NCI-H2029 treated with DMSO at 0.1 percent for 48 hours (cell line): Measurements from ENCODE around the gene CKB.
"Not testable (repeated sequence)": the region's sequence is repeated elsewhere in the genome, so short reads cannot be mapped to it uniquely, and the experiment has no call there.

Source experiments
- DNase-seq: peaks from one replicate; lab custom pipeline; 2025; lab: John Stamatoyannopoulos, UW

The CKB gene

GRCh38 chr14:103512180-103512579, 10.4 kb downstream of the CKB start:
- DNase-seq: not testable (repeated sequence)

- DNase-seq: no peak
Measured at GRCh38 chr14:103510724-103511693, 11.6 kb downstream of the CKB start.

DNA sequence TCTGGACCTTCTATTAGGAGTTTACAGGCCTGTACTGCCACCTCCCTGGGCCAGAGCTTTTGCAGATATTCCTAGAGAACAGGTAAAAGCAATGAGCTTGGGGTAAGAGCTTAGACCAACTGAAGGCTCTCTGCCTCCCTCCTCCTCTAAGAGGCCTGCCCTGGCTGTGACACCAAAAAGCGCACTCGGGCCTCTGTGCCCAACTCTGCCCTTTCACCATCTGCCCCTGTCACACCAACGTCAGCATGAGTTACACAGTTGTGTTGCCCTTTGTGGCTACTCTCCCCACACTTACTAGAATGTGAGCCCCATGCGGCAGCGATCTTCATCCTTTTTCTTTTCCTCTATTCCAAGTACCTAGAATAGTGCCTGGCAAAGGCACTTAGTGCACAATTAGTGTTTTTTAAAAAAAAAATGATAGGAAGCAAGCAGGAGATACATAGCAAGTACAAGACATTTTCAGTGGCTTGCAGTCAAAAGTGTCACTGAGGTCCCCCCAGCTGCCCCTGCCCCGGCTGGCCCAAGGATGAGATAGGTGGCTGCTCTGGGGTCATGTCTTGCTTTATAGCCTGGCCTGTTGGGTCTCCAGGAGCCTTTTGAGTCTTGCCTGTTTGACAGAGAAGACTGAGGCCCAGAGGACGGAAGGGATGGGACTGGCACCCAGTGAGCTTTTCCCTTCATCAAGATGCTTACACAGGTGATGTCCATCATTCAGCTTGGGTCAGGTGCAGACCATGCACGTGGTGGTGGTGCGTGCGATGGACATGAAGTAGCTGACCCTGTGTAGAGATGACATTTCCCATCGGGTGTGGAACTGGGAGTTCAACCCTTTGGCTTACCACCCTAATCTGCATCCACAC, 12.5 kb downstream of the CKB start:
- DNase-seq: no peak

GRCh38 chr14:103508521-103509329, 13.9 kb downstream of the CKB start:
- no peak for DNase-seq

- DNase-seq: no peak
Measured at GRCh38 chr14:103507751-103508150, 14.9 kb downstream of the CKB start.

DNA sequence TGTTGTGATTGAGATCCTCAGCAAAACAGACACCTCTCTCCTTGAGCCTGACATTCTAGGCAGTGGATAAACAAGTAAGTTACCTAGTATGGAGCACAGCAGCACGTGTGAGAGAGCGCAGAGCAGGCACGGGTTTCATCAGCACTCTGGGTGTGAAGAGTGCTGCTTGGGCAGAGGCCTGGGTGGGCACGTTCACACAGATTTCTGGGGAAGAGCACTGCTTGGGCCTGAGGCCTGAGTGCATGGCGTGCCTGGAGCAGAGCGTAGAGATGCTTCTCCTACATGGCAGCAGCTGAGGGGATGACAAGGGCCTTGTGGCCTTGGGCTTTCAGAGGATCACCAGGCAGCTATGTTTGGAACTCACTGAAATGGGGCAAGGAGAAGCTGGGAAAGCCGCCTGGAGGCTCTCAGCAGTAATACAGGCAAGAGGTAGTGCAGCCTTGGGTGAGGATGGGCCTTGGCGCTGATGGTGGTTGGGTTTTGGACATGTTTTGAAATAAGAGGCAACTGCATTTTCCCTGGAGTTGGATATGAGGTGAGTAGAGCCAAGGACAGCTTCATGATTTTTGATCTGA, 17.6 kb downstream of the CKB start:
- DNase-seq: no peak

- no peak for DNase-seq
Measured at GRCh38 chr14:103503296-103503695, 19.3 kb downstream of the CKB start.

GRCh38 chr14:103502877-103503276, 19.8 kb downstream of the CKB start:
- DNase-seq: no peak

DNA sequence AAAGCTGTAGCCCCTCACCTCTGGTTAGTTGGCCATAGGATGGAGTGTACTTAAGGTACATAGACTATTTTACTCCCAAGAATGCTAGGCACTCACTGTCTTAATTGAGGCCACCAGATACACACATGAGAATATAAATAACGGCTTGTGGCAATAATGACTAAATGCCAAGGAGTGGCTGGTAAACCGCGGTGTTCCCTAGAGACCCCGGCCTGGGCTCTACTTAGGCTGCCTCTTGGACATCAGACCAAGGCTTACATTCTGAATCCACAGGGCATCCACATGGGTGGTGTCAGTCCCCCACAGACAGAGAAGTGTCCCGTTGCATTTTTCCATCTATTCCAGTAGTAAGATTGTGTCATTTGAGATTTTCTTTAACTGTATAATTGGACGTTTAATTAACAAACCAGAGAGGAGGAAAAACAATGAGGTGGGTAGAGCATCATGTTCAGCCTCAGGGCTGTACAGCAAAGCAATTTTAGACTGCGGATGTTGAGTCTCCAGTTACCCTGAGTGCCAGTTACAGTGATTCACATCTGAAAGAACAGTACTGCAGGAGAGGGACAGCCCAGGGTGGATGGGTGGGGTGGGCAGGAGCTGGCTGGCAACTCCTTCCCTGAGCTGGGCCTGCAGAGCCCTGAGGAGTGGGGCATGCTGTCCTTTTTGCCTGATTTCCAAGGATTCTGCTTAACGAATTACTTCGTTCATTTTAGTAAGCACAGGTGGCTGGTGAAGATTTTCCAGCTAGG, 20.5 kb downstream of the CKB start:
- DNase-seq: no peak

DNA sequence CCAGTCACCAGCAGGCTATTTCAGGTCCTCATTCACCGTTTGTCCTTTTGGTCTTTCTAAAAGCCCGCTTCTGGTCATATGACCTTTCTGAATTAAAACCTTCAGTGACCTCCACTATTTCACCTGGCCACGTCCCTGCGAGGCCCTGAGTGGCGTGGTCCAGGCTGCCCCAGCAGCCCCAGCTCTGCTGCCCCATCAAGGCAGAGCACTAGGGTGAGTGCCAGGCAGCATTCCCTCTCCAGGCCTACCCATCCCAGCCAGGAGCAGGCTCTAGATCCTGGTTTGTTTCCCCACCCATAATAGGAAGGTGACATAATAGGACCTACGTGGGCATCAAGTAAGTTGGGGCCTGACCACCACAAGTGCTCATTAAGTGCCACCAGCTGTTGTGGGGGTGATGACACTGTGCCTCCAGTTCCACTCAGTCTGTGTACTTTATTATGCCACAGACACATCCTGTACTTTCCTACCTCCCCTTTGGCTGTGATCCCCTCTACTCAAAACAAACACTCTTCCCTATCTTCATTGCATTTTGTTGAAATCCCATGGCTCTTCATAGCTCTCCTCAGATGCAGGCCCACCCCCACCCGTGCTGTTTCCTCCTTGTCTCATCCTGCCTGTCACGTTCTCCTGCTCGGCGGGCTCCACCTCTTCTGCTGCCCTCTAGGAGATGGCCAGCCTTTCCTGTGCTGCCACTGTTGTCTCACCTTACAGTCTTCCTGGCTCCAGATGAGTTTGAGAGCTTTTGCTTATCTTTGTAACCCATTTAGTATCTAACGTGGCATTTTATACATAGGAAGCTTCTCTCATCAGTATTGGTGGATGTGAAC, 21.4 kb downstream of the CKB start:
- DNase-seq: no peak

- peak; percentile 44 for DNase-seq
Measured at GRCh38 chr14:103500148-103500990, 22.3 kb downstream of the CKB start.

GRCh38 chr14:103499709-103500108, 22.9 kb downstream of the CKB start:
- no peak for DNase-seq

- DNase-seq: no peak
Measured at GRCh38 chr14:103496776-103497175, 25.9 kb downstream of the CKB start.

GRCh38 chr14:103495854-103496253, 26.8 kb downstream of the CKB start:
- no peak for DNase-seq

DNA sequence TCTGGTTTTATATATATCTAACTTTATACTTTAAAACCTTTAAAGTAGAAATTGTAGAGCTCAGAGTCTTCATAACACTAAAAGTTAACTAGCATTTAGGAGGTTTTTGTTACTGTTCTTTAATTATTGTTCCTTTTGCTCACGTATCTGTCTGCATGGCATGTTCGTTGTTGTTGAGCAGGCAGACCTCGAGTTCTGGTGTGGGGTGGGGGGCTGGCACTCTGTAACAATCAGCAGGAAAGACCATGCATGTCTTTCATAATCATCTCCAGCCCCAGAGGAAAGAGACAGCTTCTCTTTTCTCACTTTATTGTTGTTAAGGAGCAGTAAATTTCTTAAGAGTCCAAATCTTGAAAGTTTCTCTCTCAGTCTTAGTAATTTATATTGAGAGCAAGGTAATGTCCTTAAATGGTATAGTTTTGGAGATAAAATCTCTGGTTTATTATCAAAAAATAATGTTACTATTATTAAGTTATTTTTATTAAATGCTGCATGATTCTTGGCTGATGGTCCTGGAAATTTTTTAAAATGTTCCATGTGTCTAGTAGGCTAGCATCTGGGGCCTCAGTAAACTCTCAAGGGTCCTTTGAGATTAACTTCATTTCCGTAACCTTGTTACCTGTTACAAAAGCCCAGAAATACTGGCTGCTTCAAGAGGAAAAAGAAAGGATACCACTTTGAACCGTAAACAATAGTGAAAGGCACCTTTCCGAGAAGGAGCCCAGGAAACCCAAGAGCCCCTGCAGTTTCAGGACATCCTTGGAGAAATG, 30.3 kb downstream of the CKB start:
- DNase-seq: no peak

GRCh38 chr14:103491691-103492090, 30.9 kb downstream of the CKB start:
- DNase-seq: no peak

DNA sequence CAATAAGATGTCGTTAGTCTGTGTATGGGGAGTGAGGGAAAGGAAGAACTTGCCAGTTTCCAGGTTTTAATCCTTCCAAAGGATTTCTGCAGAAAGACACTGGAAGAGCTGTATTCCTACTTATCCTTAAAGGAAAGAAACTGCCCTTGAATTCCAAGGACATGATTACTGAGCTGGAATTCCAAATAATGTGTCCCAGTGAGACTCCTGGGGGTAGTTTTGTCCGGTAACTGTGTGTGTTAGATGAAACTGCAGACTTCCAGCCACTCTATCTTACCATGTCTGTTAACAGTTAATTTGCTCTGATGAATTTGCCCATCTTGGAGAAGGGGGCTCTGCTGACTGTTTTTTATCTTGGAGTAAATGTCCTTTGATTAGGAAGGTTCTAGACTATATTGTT, 33.0 kb downstream of the CKB start:
- no peak for DNase-seq

DNA sequence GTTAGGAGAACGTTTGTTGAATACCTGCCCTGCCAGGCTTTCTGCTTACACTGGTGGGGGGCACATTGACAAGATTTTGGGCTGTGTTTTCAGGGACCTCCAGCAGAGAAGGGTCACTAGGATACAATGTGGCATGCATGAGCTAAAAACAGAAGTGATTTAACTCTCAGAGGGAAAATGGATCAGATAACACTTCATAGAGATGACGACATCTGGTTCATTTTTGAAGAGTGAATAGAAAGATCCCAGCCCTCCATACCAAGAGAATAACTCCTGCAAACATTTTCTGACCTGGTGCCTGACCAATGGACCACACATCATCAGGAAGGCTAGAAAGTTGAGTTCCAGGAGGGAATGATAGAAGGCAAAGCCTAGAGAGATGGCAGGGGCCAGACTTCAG, 33.7 kb downstream of the CKB start:
- DNase-seq: no peak
